GM23338 (cell line): ENCODE measurements around the gene ADAMTS17. TPM values are rescaled to one million over a fixed set of nuclear protein-coding genes. Genes with fewer than 3 reads are reported as not detected.

Source experiments
- CTCF ChIP-seq, 2 experiments: fragments of 200-600 bp in 1 of 2; sonication (generic) in 1 of 2; conservative IDR thresholded peaks; 2 replicates each; pipeline versions ENCODE4 v1.5.1 to v1.6.1; 2016 to 2017; ENCODE audit warnings: antibody characterized with exemption in 2 of 2, low read depth in 2 of 2, mild to moderate bottlenecking in 2 of 2, moderate library complexity in 1 of 2
- EZH2 ChIP-seq: fragments of 200-600 bp; sonication (generic); IDR thresholded peaks from one replicate; pipeline ENCODE4 v1.8.0; 2017; ENCODE audit warnings: antibody characterized with exemption, mild to moderate bottlenecking, low read depth; ENCODE audit not compliant: unreplicated experiment
- JUNB ChIP-seq: IDR thresholded peaks from one replicate; pipeline ENCODE4 v1.6.1; 2016; ENCODE audit warnings: antibody characterized with exemption; ENCODE audit not compliant: unreplicated experiment
- NANOG ChIP-seq: IDR thresholded peaks from 2 replicates; pipeline ENCODE4 v1.6.1; 2016; ENCODE audit warnings: antibody characterized with exemption, borderline replicate concordance
- POLR2AphosphoS5 ChIP-seq: IDR thresholded peaks from 2 replicates; pipeline ENCODE4 v1.6.1; 2016; ENCODE audit warnings: antibody characterized with exemption, low read depth
- REST ChIP-seq: IDR thresholded peaks from one replicate; pipeline ENCODE4 v1.6.1; 2018; ENCODE audit warnings: antibody characterized with exemption; ENCODE audit not compliant: unreplicated experiment
- ZNF114 ChIP-seq: fragments of 250-450 bp; sonication (Bioruptor Pico); IDR thresholded peaks from 2 replicates; pipeline ENCODE4 v1.5.0; 2020; ENCODE audit warnings: mild to moderate bottlenecking, moderate library complexity
- ZNF331 ChIP-seq: fragments of 250-450 bp; sonication (Bioruptor Pico); IDR thresholded peaks from 2 replicates; pipeline ENCODE4 v1.5.0; 2020; ENCODE audit warnings: low read depth, mild to moderate bottlenecking, moderate library complexity
- ZNF462 ChIP-seq: fragments of 250-450 bp; sonication (Bioruptor Pico); IDR thresholded peaks from 2 replicates; pipeline ENCODE4 v1.5.0; 2020; ENCODE audit warnings: mild to moderate bottlenecking, moderate library complexity
- polyA plus RNA-seq: library from polyadenylated mRNA; unstranded; fragments of >200 nt; fragmentation: Nextera tagmentation; extraction: Ambion mirVana; gene quantifications from 2 replicates; pipeline ENCODE4 v1.2.1, GENCODE V29; 2016
- total RNA-seq: library from RNA; depleted of rRNA; stranded (reverse); fragments of >200 nt; shearing (Covaris generic); gene quantifications from 2 replicates; pipeline ENCODE4 v1.2.3, GENCODE V29; 2014
- TF ChIP-seq, protein P1 (sequence below): IDR thresholded peaks from 2 replicates; pipeline ENCODE4 v1.6.1; 2016; ENCODE audit warnings: antibody characterized with exemption

The ADAMTS17 gene
- total and polyA plus RNA-seq, 2 experiments from 2014 or later = 0.60 to 3.8 TPM

GRCh38 chr15:100192097-100193080 is 149.4 kb downstream of the ADAMTS17 start (continued):
- no peak for TF ChIP-seq ZNF462 (CRISPR knock-in tag)
- TF ChIP-seq, protein P1, sequence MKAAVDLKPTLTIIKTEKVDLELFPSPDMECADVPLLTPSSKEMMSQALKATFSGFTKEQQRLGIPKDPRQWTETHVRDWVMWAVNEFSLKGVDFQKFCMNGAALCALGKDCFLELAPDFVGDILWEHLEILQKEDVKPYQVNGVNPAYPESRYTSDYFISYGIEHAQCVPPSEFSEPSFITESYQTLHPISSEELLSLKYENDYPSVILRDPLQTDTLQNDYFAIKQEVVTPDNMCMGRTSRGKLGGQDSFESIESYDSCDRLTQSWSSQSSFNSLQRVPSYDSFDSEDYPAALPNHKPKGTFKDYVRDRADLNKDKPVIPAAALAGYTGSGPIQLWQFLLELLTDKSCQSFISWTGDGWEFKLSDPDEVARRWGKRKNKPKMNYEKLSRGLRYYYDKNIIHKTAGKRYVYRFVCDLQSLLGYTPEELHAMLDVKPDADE = no peak
- no peak for TF ChIP-seq POLR2AphosphoS5
- TF ChIP-seq JUNB = no peak
- TF ChIP-seq NANOG = no peak
- no peak for TF ChIP-seq ZNF331
- TF ChIP-seq ZNF114 (CRISPR knock-in tag) = no peak
- no peak for TF ChIP-seq EZH2
- no peak for TF ChIP-seq REST
- no peak for TF ChIP-seq CTCF (conservative IDR thresholded peaks at IDR 0.05; ENCODE audit: low read depth in 2 of 2)
